ENCODE data around the gene ATG9A. TPM values are rescaled to one million over a fixed set of nuclear protein-coding genes. Genes with fewer than 3 reads are reported as not detected.
A peak's percentile ranks its signal among the peaks of the same experiment; 100 is the strongest.

The ATG9A gene
- polyA plus RNA-seq, 3 donors: 24.7 to 55.2 (median 26.3) TPM

GRCh38 chr2:219252084-219252483 is 22.6 kb upstream of the ATG9A start:
- Histone ChIP-seq H3K36me3 (replicated peaks in 1 of 2; ENCODE audit: control insufficient read depth in 1 of 2, insufficient read depth in 2 of 2, low read length in 2 of 2) (peaks cover 19 to 35% of the 10 kb centered on the region in 2 donors), H3K27me3 (ENCODE audit: control insufficient read depth in 2 of 2, insufficient read depth in 2 of 2, low read length in 2 of 2) (no peaks in the 10 kb centered on the region), H3K4me2 (replicated peaks; ENCODE audit: extremely low read depth, low read length, poor library complexity, severe bottlenecking) (peak overlapping the region; percentile 95), H2AFZ (ENCODE audit: insufficient read depth, low read depth, low read length, poor library complexity, severe bottlenecking) (no peak overlapping the region), H3K27ac (ENCODE audit: low read depth in 1 of 2, low read length in 2 of 2) (peak overlapping the region; percentile 80 to 90), H4K20me1 (ENCODE audit: insufficient read depth, low read length) (peaks cover 30% of the 10 kb centered on the region), H3K9me3 (replicated peaks in 1 of 2; ENCODE audit: control insufficient read depth in 1 of 2, insufficient read depth in 1 of 2, low read length in 2 of 2) (no peaks in the 10 kb centered on the region), H3K79me2 (ENCODE audit: insufficient read depth, low read length) (peaks cover 71% of the 10 kb centered on the region), H3K9ac (ENCODE audit: insufficient read depth, low read length, poor library complexity, severe bottlenecking) (peak overlapping the region; percentile 84), H3K4me3 (replicated peaks in 1 of 3; ENCODE audit: low read depth in 2 of 3, low read length in 3 of 3) (peak overlapping the region; percentile 88 to 96 (median 88)), H3K4me1 (ENCODE audit: control insufficient read depth in 1 of 2, insufficient read depth in 2 of 2, low read length in 2 of 2) (peaks cover 66 to 77% of the 10 kb centered on the region in 2 donors)
- Mint-ChIP-seq H3K36me3 (peaks cover 28 to 43% of the 10 kb centered on the region in 2 donors), H3K27me3 (ENCODE audit: low read depth in 3 of 3) (peaks cover 0 to 3% (median 0%) of the 10 kb centered on the region in 3 donors), H3K9me3 (no peaks in the 10 kb centered on the region), H3K4me1 (peaks cover 66% of the 10 kb centered on the region), H3K27ac (peak overlapping the region; percentile 88 to 95 (median 93)), H3K4me3 (peak overlapping the region; percentile 90 to 96)
- intact Hi-C loops (cut with micrococcal nuclease): loop anchor here (5.0 kb wide), 2 partner anchors 35 to 75 kb away; partner anchors contain the start of genes ABCB6 (in 2 of the 2), CNPPD1 (in 1 of the 2) and RETREG2 (in 1 of the 2)
- WGBS (ENCODE audit: insufficient coverage): no CpG with 5 or more reads among the region's 5 CpGs
- peak in 1 of 3 donors; percentile 12 for DNase-seq
- no peak for TF ChIP-seq CTCF (IDR thresholded peaks at IDR 0.05)

- Histone ChIP-seq H3K27ac (ENCODE audit: low read depth in 1 of 2, low read length in 2 of 2) (peak overlapping the region; percentile 80 to 90), H3K9ac (ENCODE audit: insufficient read depth, low read length, poor library complexity, severe bottlenecking) (peak overlapping the region; percentile 84), H3K36me3 (replicated peaks in 1 of 2; ENCODE audit: control insufficient read depth in 1 of 2, insufficient read depth in 2 of 2, low read length in 2 of 2) (peaks cover 19 to 35% of the 10 kb centered on the region in 2 donors), H3K79me2 (ENCODE audit: insufficient read depth, low read length) (peaks cover 75% of the 10 kb centered on the region), H3K27me3 (ENCODE audit: control insufficient read depth in 2 of 2, insufficient read depth in 2 of 2, low read length in 2 of 2) (no peaks in the 10 kb centered on the region), H3K4me3 (replicated peaks in 1 of 3; ENCODE audit: low read depth in 2 of 3, low read length in 3 of 3) (peak overlapping the region; percentile 88 to 96 (median 88)), H3K9me3 (replicated peaks in 1 of 2; ENCODE audit: control insufficient read depth in 1 of 2, insufficient read depth in 1 of 2, low read length in 2 of 2) (no peaks in the 10 kb centered on the region), H2AFZ (ENCODE audit: insufficient read depth, low read depth, low read length, poor library complexity, severe bottlenecking) (no peak overlapping the region), H3K4me1 (ENCODE audit: control insufficient read depth in 1 of 2, insufficient read depth in 2 of 2, low read length in 2 of 2) (peaks cover 70 to 82% of the 10 kb centered on the region in 2 donors), H4K20me1 (ENCODE audit: insufficient read depth, low read length) (peaks cover 30% of the 10 kb centered on the region), H3K4me2 (replicated peaks; ENCODE audit: extremely low read depth, low read length, poor library complexity, severe bottlenecking) (peak overlapping the region; percentile 95)
- no peak for TF ChIP-seq CTCF (IDR thresholded peaks at IDR 0.05)
- DNase-seq: peak in 1 of 3 donors; percentile 37
- WGBS (ENCODE audit: insufficient coverage): no CpG with 5 or more reads among the region's 6 CpGs
- Mint-ChIP-seq H3K9me3 (no peaks in the 10 kb centered on the region), H3K4me3 (peak overlapping the region; percentile 90 to 96), H3K27ac (peak overlapping the region; percentile 88 to 95 (median 93)), H3K4me1 (peaks cover 70% of the 10 kb centered on the region), H3K27me3 (ENCODE audit: low read depth in 3 of 3) (peaks cover 0 to 3% (median 0%) of the 10 kb centered on the region in 3 donors), H3K36me3 (peaks cover 28 to 47% of the 10 kb centered on the region in 2 donors)
- intact Hi-C loops (cut with micrococcal nuclease): loop anchor here (5.0 kb wide), 2 partner anchors 34 to 74 kb away; partner anchors contain the start of genes ABCB6 (in 2 of the 2), CNPPD1 (in 1 of the 2) and RETREG2 (in 1 of the 2)
Observed at GRCh38 chr2:219251656-219252055, 22.2 kb upstream of the ATG9A start.
